ENCODE measurements around the gene ADAMTSL3.

The ADAMTSL3 gene

GRCh38 chr15:83844742-83845141 lies 190.8 kb downstream of the ADAMTSL3 start:
- no peaks in the 10 kb centered on the region for H3K9me3 ChIP-seq (replicated peaks; ENCODE audit: low read length)
- no peak overlapping the region for H3K4me2 ChIP-seq (ENCODE audit: low read length)
- H3K4me1 ChIP-seq (ENCODE audit: control insufficient read depth, insufficient read depth, low read length), result peaks cover 62% of the 10 kb centered on the region
- H3K36me3 ChIP-seq (ENCODE audit: insufficient read depth, low read length), result no peaks in the 10 kb centered on the region
- no peaks in the 10 kb centered on the region for H3K27me3 ChIP-seq (ENCODE audit: control insufficient read depth, insufficient read depth, low read length)
- H3K9ac ChIP-seq (ENCODE audit: low read depth, low read length), result no peak overlapping the region
- no peak overlapping the region for H3K4me3 ChIP-seq (ENCODE audit: low read length)

GRCh38 chr15:83845230-83845629 lies 191.3 kb downstream of the ADAMTSL3 start:
- Histone ChIP-seq H3K27me3 (ENCODE audit: control insufficient read depth, insufficient read depth, low read length) (no peaks in the 10 kb centered on the region), H3K4me2 (ENCODE audit: low read length) (no peak overlapping the region), H3K4me1 (ENCODE audit: control insufficient read depth, insufficient read depth, low read length) (peaks cover 66% of the 10 kb centered on the region), H3K4me3 (ENCODE audit: low read length) (no peak overlapping the region), H3K36me3 (ENCODE audit: insufficient read depth, low read length) (no peaks in the 10 kb centered on the region), H3K9ac (ENCODE audit: low read depth, low read length) (no peak overlapping the region), H3K9me3 (replicated peaks; ENCODE audit: low read length) (no peaks in the 10 kb centered on the region)

- Histone ChIP-seq H3K4me3 (ENCODE audit: low read length) (no peak overlapping the region), H3K4me2 (ENCODE audit: low read length) (peak overlapping the region; percentile 1), H3K27me3 (ENCODE audit: control insufficient read depth, insufficient read depth, low read length) (no peaks in the 10 kb centered on the region), H3K9me3 (replicated peaks; ENCODE audit: low read length) (no peaks in the 10 kb centered on the region), H3K36me3 (ENCODE audit: insufficient read depth, low read length) (no peaks in the 10 kb centered on the region), H3K9ac (ENCODE audit: low read depth, low read length) (no peak overlapping the region), H3K4me1 (ENCODE audit: control insufficient read depth, insufficient read depth, low read length) (peaks cover 74% of the 10 kb centered on the region)
Observed at GRCh38 chr15:83846847-83847246, 192.9 kb downstream of the ADAMTSL3 start.

- peak overlapping the region; percentile 47 for H3K9ac ChIP-seq (ENCODE audit: low read depth, low read length)
- no peaks in the 10 kb centered on the region for H3K9me3 ChIP-seq (replicated peaks; ENCODE audit: low read length)
Observed at GRCh38 chr15:83848315-83849050, 194.6 kb downstream of the ADAMTSL3 start.

GRCh38 chr15:83850015-83850414 lies 196.1 kb downstream of the ADAMTSL3 start:
- H3K4me2 ChIP-seq (ENCODE audit: low read length), result peak overlapping the region; percentile 45

More at GRCh38 chr15:83848315-83849050, 194.6 kb downstream of the ADAMTSL3 start:
- H3K27me3 ChIP-seq (ENCODE audit: control insufficient read depth, insufficient read depth, low read length), result no peaks in the 10 kb centered on the region
- peak overlapping the region; percentile 72 for H3K4me2 ChIP-seq (ENCODE audit: low read length)
- peaks cover 70% of the 10 kb centered on the region for H3K4me1 ChIP-seq (ENCODE audit: control insufficient read depth, insufficient read depth, low read length)
- peak overlapping the region; percentile 45 for H3K4me3 ChIP-seq (ENCODE audit: low read length)
- H3K36me3 ChIP-seq (ENCODE audit: insufficient read depth, low read length), result no peaks in the 10 kb centered on the region

GRCh38 chr15:83850501-83851245 lies 196.8 kb downstream of the ADAMTSL3 start:
- Histone ChIP-seq H3K4me1 (ENCODE audit: control insufficient read depth, insufficient read depth, low read length) (peaks cover 55% of the 10 kb centered on the region), H3K4me2 (ENCODE audit: low read length) (peak overlapping the region; percentile 15), H3K9ac (ENCODE audit: low read depth, low read length) (no peak overlapping the region), H3K27me3 (ENCODE audit: control insufficient read depth, insufficient read depth, low read length) (no peaks in the 10 kb centered on the region), H3K36me3 (ENCODE audit: insufficient read depth, low read length) (no peaks in the 10 kb centered on the region), H3K4me3 (ENCODE audit: low read length) (no peak overlapping the region), H3K9me3 (replicated peaks; ENCODE audit: low read length) (no peaks in the 10 kb centered on the region)

More at GRCh38 chr15:83850015-83850414, 196.1 kb downstream of the ADAMTSL3 start:
- H3K27me3 ChIP-seq (ENCODE audit: control insufficient read depth, insufficient read depth, low read length), result no peaks in the 10 kb centered on the region
- no peaks in the 10 kb centered on the region for H3K9me3 ChIP-seq (replicated peaks; ENCODE audit: low read length)
- H3K4me1 ChIP-seq (ENCODE audit: control insufficient read depth, insufficient read depth, low read length), result peaks cover 58% of the 10 kb centered on the region
- no peak overlapping the region for H3K4me3 ChIP-seq (ENCODE audit: low read length)
- H3K9ac ChIP-seq (ENCODE audit: low read depth, low read length), result no peak overlapping the region
- no peaks in the 10 kb centered on the region for H3K36me3 ChIP-seq (ENCODE audit: insufficient read depth, low read length)

GRCh38 chr15:83853232-83853631 lies 199.3 kb downstream of the ADAMTSL3 start:
- no peaks in the 10 kb centered on the region for H3K36me3 ChIP-seq (ENCODE audit: insufficient read depth, low read length)
- no peaks in the 10 kb centered on the region for H3K27me3 ChIP-seq (ENCODE audit: control insufficient read depth, insufficient read depth, low read length)
- no peak overlapping the region for H3K9ac ChIP-seq (ENCODE audit: low read depth, low read length)
- no peak overlapping the region for H3K4me3 ChIP-seq (ENCODE audit: low read length)
- peaks cover 31% of the 10 kb centered on the region for H3K4me1 ChIP-seq (ENCODE audit: control insufficient read depth, insufficient read depth, low read length)
- no peaks in the 10 kb centered on the region for H3K9me3 ChIP-seq (replicated peaks; ENCODE audit: low read length)
- no peak overlapping the region for H3K4me2 ChIP-seq (ENCODE audit: low read length)

GRCh38 chr15:83854321-83854720 lies 200.4 kb downstream of the ADAMTSL3 start:
- H3K4me2 ChIP-seq (ENCODE audit: low read length), result no peak overlapping the region
- H3K36me3 ChIP-seq (ENCODE audit: insufficient read depth, low read length), result no peaks in the 10 kb centered on the region
- peaks cover 22% of the 10 kb centered on the region for H3K4me1 ChIP-seq (ENCODE audit: control insufficient read depth, insufficient read depth, low read length)
- no peak overlapping the region for H3K9ac ChIP-seq (ENCODE audit: low read depth, low read length)
- no peaks in the 10 kb centered on the region for H3K27me3 ChIP-seq (ENCODE audit: control insufficient read depth, insufficient read depth, low read length)
- H3K9me3 ChIP-seq (replicated peaks; ENCODE audit: low read length), result no peaks in the 10 kb centered on the region
- H3K4me3 ChIP-seq (ENCODE audit: low read length), result no peak overlapping the region

- Histone ChIP-seq H3K4me3 (ENCODE audit: low read length) (no peak overlapping the region), H3K4me1 (ENCODE audit: control insufficient read depth, insufficient read depth, low read length) (peaks cover 14% of the 10 kb centered on the region), H3K36me3 (ENCODE audit: insufficient read depth, low read length) (no peaks in the 10 kb centered on the region), H3K9ac (ENCODE audit: low read depth, low read length) (no peak overlapping the region), H3K9me3 (replicated peaks; ENCODE audit: low read length) (no peaks in the 10 kb centered on the region), H3K4me2 (ENCODE audit: low read length) (no peak overlapping the region), H3K27me3 (ENCODE audit: control insufficient read depth, insufficient read depth, low read length) (no peaks in the 10 kb centered on the region)
Observed at GRCh38 chr15:83854950-83855707, 201.2 kb downstream of the ADAMTSL3 start.

- peaks cover 8% of the 10 kb centered on the region for H3K4me1 ChIP-seq (ENCODE audit: control insufficient read depth, insufficient read depth, low read length)
- H3K27me3 ChIP-seq (ENCODE audit: control insufficient read depth, insufficient read depth, low read length), result no peaks in the 10 kb centered on the region
- H3K9ac ChIP-seq (ENCODE audit: low read depth, low read length), result no peak overlapping the region
- H3K9me3 ChIP-seq (replicated peaks; ENCODE audit: low read length), result no peaks in the 10 kb centered on the region
- H3K4me3 ChIP-seq (ENCODE audit: low read length), result no peak overlapping the region
- H3K4me2 ChIP-seq (ENCODE audit: low read length), result no peak overlapping the region
- H3K36me3 ChIP-seq (ENCODE audit: insufficient read depth, low read length), result no peaks in the 10 kb centered on the region
Observed at GRCh38 chr15:83855956-83856355, 202.0 kb downstream of the ADAMTSL3 start.

GRCh38 chr15:83858820-83859505 lies 205.0 kb downstream of the ADAMTSL3 start:
- Histone ChIP-seq H3K9ac (ENCODE audit: low read depth, low read length) (no peak overlapping the region), H3K27me3 (ENCODE audit: control insufficient read depth, insufficient read depth, low read length) (no peaks in the 10 kb centered on the region), H3K4me1 (ENCODE audit: control insufficient read depth, insufficient read depth, low read length) (peaks cover 6% of the 10 kb centered on the region), H3K4me3 (ENCODE audit: low read length) (no peak overlapping the region), H3K4me2 (ENCODE audit: low read length) (no peak overlapping the region), H3K36me3 (ENCODE audit: insufficient read depth, low read length) (no peaks in the 10 kb centered on the region), H3K9me3 (replicated peaks; ENCODE audit: low read length) (no peaks in the 10 kb centered on the region)

All from skeletal muscle satellite cell (primary cell).